Fibroblast of lung (primary cell): ENCODE data around the gene LIN28A. TPM values are rescaled to one million over a fixed set of nuclear protein-coding genes. Genes with fewer than 3 reads are reported as not detected.

ENCODE experiments used
- DNase-seq, 2 donors: peaks; one replicate each; pipeline versions ENCODE4 v3.0.0 to v3.0.0-alpha.2; 2010; ENCODE audit warnings: low read depth in 2 of 2
- H2AFZ ChIP-seq: 2 replicates; pipeline ENCODE4 v1.5.1; 2012; ENCODE audit warnings: low read length, control low read depth, inconsistent platforms
- H3K27ac ChIP-seq: 2 replicates; pipeline ENCODE4 v1.5.1; 2011; ENCODE audit warnings: low read length, control low read depth; ENCODE audit not compliant: insufficient read depth
- H3K27me3 ChIP-seq: 2 replicates; pipeline ENCODE4 v1.5.1; 2011; ENCODE audit warnings: mild to moderate bottlenecking, low read length; ENCODE audit not compliant: control insufficient read depth, insufficient read depth
- H3K36me3 ChIP-seq: 2 replicates; pipeline ENCODE4 v1.5.1; 2011; ENCODE audit warnings: low read length; ENCODE audit not compliant: control insufficient read depth, insufficient read depth
- H3K4me1 ChIP-seq: 2 replicates; pipeline ENCODE4 v1.5.1; 2011; ENCODE audit warnings: low read length; ENCODE audit not compliant: control insufficient read depth, insufficient read depth; ENCODE audit errors: extremely low read depth
- H3K4me2 ChIP-seq: 2 replicates; pipeline ENCODE4 v1.5.1; 2011; ENCODE audit warnings: low read length, control low read depth; ENCODE audit not compliant: insufficient read depth; ENCODE audit errors: extremely low read depth
- H3K4me3 ChIP-seq, 4 experiments: fragments of 200-600 bp in 1 of 4; sonication (generic) in 1 of 4; replicated peaks in 1 of 4; 2 replicates each; pipeline ENCODE4 v1.5.1; 2011 to 2016; ENCODE audit warnings: low read length in 4 of 4, low read depth in 3 of 4, mild to moderate bottlenecking in 3 of 4, control low read depth in 2 of 4, inconsistent platforms in 1 of 4, mixed read lengths in 1 of 4; ENCODE audit not compliant: insufficient read depth in 1 of 4; ENCODE audit errors: control extremely low read depth in 1 of 4
- H3K79me2 ChIP-seq: 2 replicates; pipeline ENCODE4 v1.5.1; 2012; ENCODE audit warnings: mild to moderate bottlenecking, low read length, inconsistent platforms; ENCODE audit not compliant: control insufficient read depth, insufficient read depth
- H3K9ac ChIP-seq: 2 replicates; pipeline ENCODE4 v1.5.1; 2011; ENCODE audit warnings: mild to moderate bottlenecking, low read length, control low read depth; ENCODE audit not compliant: insufficient read depth
- H3K9me3 ChIP-seq: 2 replicates; pipeline ENCODE4 v1.5.1; 2012; ENCODE audit warnings: low read depth, low read length; ENCODE audit not compliant: control insufficient read depth, insufficient read depth
- H4K20me1 ChIP-seq: 2 replicates; pipeline ENCODE4 v1.5.1; 2011; ENCODE audit warnings: low read length; ENCODE audit not compliant: control insufficient read depth, insufficient read depth; ENCODE audit errors: extremely low read depth
- CTCF ChIP-seq, 2 donors: IDR thresholded peaks in 1 of 2; conservative IDR thresholded peaks in 1 of 2; 1 replicate in 1 of 2; 2 replicates in 1 of 2; pipeline ENCODE4 v1.5.1; 2011 to 2012; ENCODE audit warnings: low read length in 2 of 2, control low read depth in 1 of 2, inconsistent platforms in 1 of 2, low read depth in 1 of 2, mild to moderate bottlenecking in 1 of 2
- EZH2 ChIP-seq: IDR thresholded peaks from 2 replicates; pipeline ENCODE4 v1.5.1; 2012; ENCODE audit warnings: low read length, control low read depth, mild to moderate bottlenecking; ENCODE audit errors: missing control alignments
- polyA plus RNA-seq, 2 donors: library from polyadenylated mRNA; depleted of rRNA in 1 of 2; stranded (reverse) in 1 of 2; unstranded in 1 of 2; fragments of >200 nt; gene quantifications; 2 replicates each; pipeline ENCODE4 v1.2.1, GENCODE V29; 2011 to 2012; ENCODE audit warnings: missing spikeins in 1 of 2
- total RNA-seq: library from RNA; depleted of rRNA; stranded (reverse); fragments of >200 nt; gene quantifications from 2 replicates; pipeline ENCODE4 v1.2.1, GENCODE V29; 2014

Gene LIN28A
- total and polyA plus RNA-seq, 2 donors (not counting 1 experiment from before 2014, with no cell fraction given): 0.09 TPM; not detected in 1

- Histone ChIP-seq H3K4me3 (no peak overlapping the region), H3K36me3 (no peaks in the 10 kb centered on the region), H3K4me1 (peaks cover 2% of the 10 kb centered on the region), H4K20me1 (no peaks in the 10 kb centered on the region), H3K4me2 (no peak overlapping the region), H3K79me2 (no peaks in the 10 kb centered on the region), H3K9me3 (no peaks in the 10 kb centered on the region), H3K9ac (no peak overlapping the region), H2AFZ (no peak overlapping the region), H3K27me3 (peaks cover 40% of the 10 kb centered on the region), H3K27ac (no peak overlapping the region)
- peak; percentile 59 to 75 for DNase-seq
- TF ChIP-seq CTCF (conservative IDR thresholded peaks at IDR 0.05 in 1 of 2, IDR thresholded peaks at IDR 0.05 in 1 of 2; ENCODE audit: low read depth in 1 of 2, low read length in 2 of 2) (peak; percentile 89 to 95), EZH2 (no peak)
These were observed 46.8 kb upstream of the LIN28A start for GRCh38 chr1:26363549-26364448.

- Histone ChIP-seq H3K4me3 (no peak overlapping the region), H3K4me1 (peaks cover 2% of the 10 kb centered on the region), H3K4me2 (no peak overlapping the region), H3K27ac (no peak overlapping the region), H3K9ac (no peak overlapping the region), H4K20me1 (no peaks in the 10 kb centered on the region), H3K36me3 (no peaks in the 10 kb centered on the region), H3K27me3 (peaks cover 31% of the 10 kb centered on the region), H3K9me3 (no peaks in the 10 kb centered on the region), H2AFZ (no peak overlapping the region), H3K79me2 (no peaks in the 10 kb centered on the region)
- DNase-seq: no peak
- no peak for TF ChIP-seq EZH2
- TF ChIP-seq CTCF (conservative IDR thresholded peaks at IDR 0.05 in 1 of 2, IDR thresholded peaks at IDR 0.05 in 1 of 2; ENCODE audit: low read depth in 1 of 2, low read length in 2 of 2): no peak
These were observed 45.7 kb upstream of the LIN28A start for GRCh38 chr1:26364956-26365355.

DNA sequence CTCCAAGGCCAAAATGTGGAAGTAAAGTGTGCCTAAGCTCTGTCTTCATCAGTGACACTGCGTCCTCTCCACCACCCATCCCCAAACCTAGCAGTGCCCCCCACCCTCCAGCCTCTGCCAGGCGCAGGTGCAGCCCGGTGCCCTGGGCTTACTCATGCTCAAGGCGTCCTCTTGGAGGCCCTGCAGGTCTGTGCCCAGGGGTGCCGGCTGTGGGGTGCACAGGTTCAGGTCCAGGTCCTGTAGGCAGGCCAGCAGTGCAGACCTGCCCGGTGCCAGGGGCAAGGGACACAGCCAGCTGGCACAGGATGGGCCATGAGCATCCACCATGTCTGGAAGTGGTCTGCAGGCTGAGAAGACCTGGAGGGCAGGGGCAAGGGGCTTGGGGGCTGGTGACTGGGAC is 43.2 kb upstream of the LIN28A start:
- no peak overlapping the region for H3K27ac ChIP-seq
- H3K9ac ChIP-seq: no peak overlapping the region
- no peak overlapping the region for H3K4me2 ChIP-seq
- no peaks in the 10 kb centered on the region for H3K9me3 ChIP-seq
- no peaks in the 10 kb centered on the region for H3K36me3 ChIP-seq
- H4K20me1 ChIP-seq: no peaks in the 10 kb centered on the region
- H3K4me3 ChIP-seq: no peak overlapping the region
- DNase-seq: no peak
- TF ChIP-seq EZH2 (no peak), CTCF (conservative IDR thresholded peaks at IDR 0.05 in 1 of 2, IDR thresholded peaks at IDR 0.05 in 1 of 2; ENCODE audit: low read depth in 1 of 2, low read length in 2 of 2) (no peak)
- H3K79me2 ChIP-seq: no peaks in the 10 kb centered on the region
- peaks cover 6% of the 10 kb centered on the region for H3K27me3 ChIP-seq
- no peak overlapping the region for H2AFZ ChIP-seq
- no peaks in the 10 kb centered on the region for H3K4me1 ChIP-seq
